Trophoblast cell (in vitro differentiated cells and primary cell): ENCODE results near the gene DEFB112.

Experiments used
- DNase-seq, 2 donors: peaks; one replicate each; pipeline ENCODE4 v3.0.0-alpha.2; 2016
- H2AFZ ChIP-seq: 2 replicates; pipeline ENCODE4 v1.6.1; 2013; ENCODE audit warnings: low read length, moderate library complexity, mild to moderate bottlenecking; ENCODE audit not compliant: insufficient read depth, poor library complexity
- H2AK5ac ChIP-seq: 2 replicates; pipeline ENCODE4 v1.6.1; 2013; ENCODE audit warnings: mild to moderate bottlenecking, low read length
- H2BK120ac ChIP-seq: 2 replicates; pipeline ENCODE4 v1.6.1; 2013; ENCODE audit warnings: low read length, mild to moderate bottlenecking, moderate library complexity; ENCODE audit not compliant: insufficient read depth, poor library complexity
- H2BK12ac ChIP-seq: 2 replicates; pipeline ENCODE4 v1.6.1; 2013; ENCODE audit warnings: mild to moderate bottlenecking, low read length, moderate library complexity
- H2BK5ac ChIP-seq: 2 replicates; pipeline ENCODE4 v1.6.1; 2013; ENCODE audit warnings: low read length, low read depth, moderate library complexity, mild to moderate bottlenecking; ENCODE audit not compliant: poor library complexity
- H3K14ac ChIP-seq: 2 replicates; pipeline ENCODE4 v1.6.1; 2013; ENCODE audit warnings: mild to moderate bottlenecking, low read length
- H3K18ac ChIP-seq: 2 replicates; pipeline ENCODE4 v1.6.1; 2013; ENCODE audit warnings: mild to moderate bottlenecking, low read length
- H3K23ac ChIP-seq: 2 replicates; pipeline ENCODE4 v1.6.1; 2013; ENCODE audit warnings: low read length
- H3K27ac ChIP-seq: 2 replicates; pipeline ENCODE4 v1.5.1; 2013; ENCODE audit warnings: low read depth, mild to moderate bottlenecking, inconsistent platforms, low read length, moderate library complexity
- H3K27me3 ChIP-seq: 2 replicates; pipeline ENCODE4 v1.6.1; 2013; ENCODE audit warnings: inconsistent platforms, mild to moderate bottlenecking, low read length, moderate library complexity; ENCODE audit not compliant: insufficient read depth
- H3K36me3 ChIP-seq, 2 experiments: 1 replicate in 1 of 2; 2 replicates in 1 of 2; pipeline ENCODE4 v1.6.1; 2013; ENCODE audit warnings: low read length in 2 of 2, mild to moderate bottlenecking in 2 of 2, moderate library complexity in 1 of 2; ENCODE audit not compliant: insufficient read depth in 2 of 2, control insufficient read depth in 1 of 2
- H3K4ac ChIP-seq: 2 replicates; pipeline ENCODE4 v1.6.1; 2013; ENCODE audit warnings: low read depth, mild to moderate bottlenecking, low read length, moderate library complexity
- H3K4me1 ChIP-seq, 2 experiments: 1 replicate in 1 of 2; 2 replicates in 1 of 2; pipeline ENCODE4 v1.6.1; 2013; ENCODE audit warnings: low read length in 2 of 2, mild to moderate bottlenecking in 2 of 2, moderate library complexity in 1 of 2; ENCODE audit not compliant: insufficient read depth in 2 of 2, control insufficient read depth in 1 of 2
- H3K4me2 ChIP-seq: 2 replicates; pipeline ENCODE4 v1.6.1; 2013; ENCODE audit warnings: inconsistent platforms, mild to moderate bottlenecking, low read length, moderate library complexity
- H3K4me3 ChIP-seq: 2 replicates; pipeline ENCODE4 v1.5.1; 2013; ENCODE audit warnings: mild to moderate bottlenecking, low read depth, low read length, inconsistent platforms
- H3K79me1 ChIP-seq: one replicate; pipeline ENCODE4 v1.6.1; 2013; ENCODE audit warnings: low read length
- H3K79me2 ChIP-seq: 2 replicates; pipeline ENCODE4 v1.6.1; 2013; ENCODE audit warnings: low read length, mild to moderate bottlenecking; ENCODE audit not compliant: control insufficient read depth, insufficient read depth, poor library complexity
- H3K9ac ChIP-seq: 2 replicates; pipeline ENCODE4 v1.6.1; 2013; ENCODE audit warnings: mild to moderate bottlenecking, low read length
- H3K9me3 ChIP-seq: 2 replicates; pipeline ENCODE4 v1.6.1; 2013; ENCODE audit warnings: low read depth, mild to moderate bottlenecking, control low read depth, inconsistent platforms, low read length; ENCODE audit not compliant: insufficient read depth
- H4K12ac ChIP-seq: 2 replicates; pipeline ENCODE4 v1.6.1; 2013; ENCODE audit warnings: low read depth, mild to moderate bottlenecking, low read length, moderate library complexity
- H4K8ac ChIP-seq: 2 replicates; pipeline ENCODE4 v1.6.1; 2013; ENCODE audit warnings: low read depth, mild to moderate bottlenecking, low read length, moderate library complexity
- H4K91ac ChIP-seq: one replicate; pipeline ENCODE4 v1.6.1; 2013; ENCODE audit warnings: low read depth, mild to moderate bottlenecking, low read length, moderate library complexity
- WGBS: extraction: QIAGEN DNeasy Blood & Tissue Kit; methylation state at CpG from one replicate; pipeline ENCODE4 v1.1.7; 2013; ENCODE audit warnings: missing lambda C conversion rate; ENCODE audit not compliant: insufficient read length, insufficient coverage; ENCODE audit errors: extremely low coverage; 5-methylcytosine and 5-hydroxymethylcytosine counted together

DEFB112 gene

DNA sequence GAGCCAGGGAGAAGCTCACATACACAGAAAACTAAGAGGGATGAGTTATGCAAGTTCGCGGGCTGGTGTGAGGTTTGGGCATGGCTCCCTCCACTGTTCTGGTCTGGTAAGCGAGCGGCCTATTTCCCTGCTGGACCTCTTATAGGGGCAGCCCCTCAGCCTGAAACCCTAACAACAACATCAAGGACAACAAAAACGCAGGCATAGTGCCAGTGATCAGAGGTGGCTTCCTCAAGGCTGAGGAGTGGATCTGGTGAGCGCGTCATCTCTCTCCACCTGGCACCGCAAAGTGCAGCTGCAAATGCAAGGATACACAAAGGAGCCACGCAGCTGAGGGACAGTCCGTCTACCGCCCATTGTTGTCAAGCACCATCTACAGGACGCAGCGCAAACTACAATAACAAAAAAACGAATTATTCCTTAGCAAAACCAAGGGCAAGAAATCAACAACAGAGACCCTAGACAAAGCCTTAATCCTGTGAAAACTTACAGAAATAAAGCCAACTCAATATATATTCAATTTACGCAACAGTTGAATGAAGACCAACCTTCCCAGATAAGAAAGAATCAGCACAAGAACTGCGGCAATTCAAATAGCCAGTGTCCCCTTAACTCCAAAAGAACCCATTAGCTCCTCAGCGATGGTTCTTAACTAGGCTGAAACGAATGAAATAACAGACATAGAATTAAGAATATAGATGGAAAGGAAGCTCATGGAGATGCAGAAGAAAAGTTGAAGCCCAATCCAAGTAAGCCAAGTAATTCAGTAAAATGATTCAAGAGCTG lies 18.8 kb downstream of the DEFB112 start:
- Histone ChIP-seq H3K4ac (no peak overlapping the region), H3K14ac (no peak overlapping the region), H3K36me3 (no peaks in the 10 kb centered on the region), H4K8ac (peak overlapping the region; percentile 39), H3K27me3 (no peaks in the 10 kb centered on the region), H2AFZ (peak overlapping the region; percentile 59), H2BK5ac (no peak overlapping the region), H4K91ac (no peak overlapping the region), H3K79me1 (no peaks in the 10 kb centered on the region), H2BK120ac (no peak overlapping the region), H3K9me3 (no peaks in the 10 kb centered on the region), H3K23ac (no peak overlapping the region), H3K79me2 (no peaks in the 10 kb centered on the region), H3K4me3 (no peak overlapping the region), H3K18ac (no peak overlapping the region), H3K4me1 (peaks cover 0 to 2% of the 10 kb centered on the region in 2 experiments), H2AK5ac (no peak overlapping the region), H3K4me2 (peak overlapping the region; percentile 48), H2BK12ac (no peak overlapping the region), H4K12ac (peak overlapping the region; percentile 35), H3K27ac (no peak overlapping the region), H3K9ac (no peak overlapping the region)
- no CpG with 5 or more reads among the region's 18 CpGs for WGBS
- peak; percentile 5 to 54 for DNase-seq

DNA sequence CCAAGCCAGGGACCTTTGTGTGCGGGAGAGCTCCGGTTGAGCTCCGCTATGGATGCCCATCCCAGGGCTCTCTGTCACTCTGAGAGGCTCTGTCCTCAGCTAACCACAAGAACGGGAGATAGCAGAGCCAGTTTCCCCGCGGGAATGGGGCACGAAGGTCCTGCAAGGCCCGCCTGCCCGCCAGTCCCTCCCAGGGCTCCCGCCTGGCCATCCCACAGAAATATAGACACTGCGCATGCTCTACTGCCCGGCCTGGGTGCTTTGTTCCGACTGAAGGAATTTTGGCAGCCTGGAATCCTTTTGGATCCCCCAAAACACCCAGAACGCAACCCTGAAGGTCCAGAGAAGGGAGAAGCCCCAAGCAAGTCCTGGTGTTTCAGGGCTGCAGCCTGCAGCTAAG lies 19.4 kb downstream of the DEFB112 start:
- H4K8ac ChIP-seq = no peak overlapping the region
- no peak overlapping the region for H3K4me3 ChIP-seq
- no peak overlapping the region for H3K14ac ChIP-seq
- no peaks in the 10 kb centered on the region for H3K79me2 ChIP-seq
- no peaks in the 10 kb centered on the region for H3K79me1 ChIP-seq
- H2BK5ac ChIP-seq = no peak overlapping the region
- no CpG with 5 or more reads among the region's 14 CpGs for WGBS
- no peak for DNase-seq
- H3K9me3 ChIP-seq = no peaks in the 10 kb centered on the region
- no peak overlapping the region for H3K4ac ChIP-seq
- H2BK120ac ChIP-seq = no peak overlapping the region
- H3K9ac ChIP-seq = no peak overlapping the region
- H3K18ac ChIP-seq = no peak overlapping the region
- no peak overlapping the region for H2AFZ ChIP-seq
- H3K4me1 ChIP-seq = peaks cover 0 to 2% of the 10 kb centered on the region in 2 experiments
- H4K12ac ChIP-seq = no peak overlapping the region
- no peak overlapping the region for H3K23ac ChIP-seq
- H2AK5ac ChIP-seq = no peak overlapping the region
- no peak overlapping the region for H3K27ac ChIP-seq
- no peaks in the 10 kb centered on the region for H3K27me3 ChIP-seq
- H3K36me3 ChIP-seq = no peaks in the 10 kb centered on the region
- no peak overlapping the region for H4K91ac ChIP-seq
- no peak overlapping the region for H3K4me2 ChIP-seq
- H2BK12ac ChIP-seq = no peak overlapping the region

DNA sequence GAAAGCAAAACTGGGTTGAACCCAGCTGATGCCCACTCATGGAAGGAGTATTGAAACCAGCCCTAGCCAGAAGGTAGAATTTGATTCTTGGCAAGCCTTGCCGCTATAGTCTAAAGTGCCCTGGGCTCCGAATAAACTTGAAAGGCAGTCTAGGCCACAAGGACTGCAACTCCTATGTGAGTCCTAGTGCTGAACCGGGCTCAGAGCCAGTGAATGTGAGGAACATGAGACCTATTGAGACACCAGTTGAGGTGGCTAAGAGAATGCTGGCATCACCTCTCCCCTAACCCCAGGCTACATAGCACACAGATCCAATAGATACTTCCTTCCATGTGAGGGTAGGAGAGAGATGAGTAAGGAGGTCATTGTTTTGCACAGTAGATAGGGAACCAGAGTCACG lies 24.5 kb downstream of the DEFB112 start:
- Histone ChIP-seq H3K79me2 (no peaks in the 10 kb centered on the region), H3K4me3 (no peak overlapping the region), H2BK12ac (no peak overlapping the region), H3K4me1 (no peaks in the 10 kb centered on the region), H3K9ac (no peak overlapping the region), H3K27ac (no peak overlapping the region), H3K79me1 (no peaks in the 10 kb centered on the region), H3K14ac (no peak overlapping the region), H3K18ac (no peak overlapping the region), H4K8ac (no peak overlapping the region), H2BK120ac (no peak overlapping the region), H3K4me2 (no peak overlapping the region), H3K4ac (no peak overlapping the region), H2BK5ac (no peak overlapping the region), H3K36me3 (no peaks in the 10 kb centered on the region), H3K23ac (no peak overlapping the region), H4K12ac (no peak overlapping the region), H4K91ac (no peak overlapping the region), H3K9me3 (no peaks in the 10 kb centered on the region), H2AK5ac (no peak overlapping the region), H2AFZ (no peak overlapping the region), H3K27me3 (no peaks in the 10 kb centered on the region)
- DNase-seq = no peak
- no CpG with 5 or more reads among the region's 4 CpGs for WGBS

DNA sequence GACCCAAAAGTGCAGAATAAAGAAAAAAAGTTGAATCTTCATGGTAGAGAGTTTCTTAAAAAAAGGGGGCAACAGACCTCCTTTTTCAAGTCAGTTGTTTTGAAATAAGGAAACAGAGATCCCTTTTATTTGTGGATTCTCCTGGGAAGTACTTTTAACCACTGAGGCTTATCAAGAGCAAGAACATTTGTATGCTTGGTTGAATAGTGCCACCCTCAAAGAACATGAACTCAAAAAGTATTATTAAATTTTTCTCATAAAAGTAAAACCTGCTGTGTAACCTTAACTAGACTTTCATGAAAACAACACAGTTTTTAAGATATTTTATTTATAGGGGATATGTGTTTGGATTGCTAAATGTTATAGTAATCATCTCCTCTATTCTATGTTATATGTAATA lies 27.8 kb downstream of the DEFB112 start, which contains the start of gene DEFB110:
TSS of gene DEFB110 (minus strand) at position 101 of the 400 bp plus-strand sequence. CDS start at position 42, 59 bp downstream.
- DNase-seq = no peak
- Histone ChIP-seq H4K91ac (no peak within 1 kb of the TSS), H2AFZ (no peak within 1 kb of the TSS), H3K9me3 (no peaks in the 10 kb centered on the region), H3K27ac (no peak within 1 kb of the TSS), H3K79me1 (no peaks in the 10 kb centered on the region), H2BK12ac (no peak within 1 kb of the TSS), H3K14ac (no peak within 1 kb of the TSS), H3K4me3 (no peak within 1 kb of the TSS), H2BK5ac (no peak within 1 kb of the TSS), H3K23ac (no peak within 1 kb of the TSS), H3K79me2 (no peaks in the 10 kb centered on the region), H2AK5ac (no peak within 1 kb of the TSS), H3K36me3 (no peaks in the 10 kb centered on the region), H3K18ac (no peak within 1 kb of the TSS), H3K4me2 (no peak within 1 kb of the TSS), H4K12ac (no peak within 1 kb of the TSS), H4K8ac (no peak within 1 kb of the TSS), H3K27me3 (no peaks in the 10 kb centered on the region), H3K9ac (no peak within 1 kb of the TSS), H3K4me1 (no peaks in the 10 kb centered on the region), H3K4ac (no peak within 1 kb of the TSS), H2BK120ac (no peak within 1 kb of the TSS)
